Right lobe of liver (tissue), 6 donors: ENCODE measurements around the gene CLHC1. TPM values are rescaled to one million over a fixed set of nuclear protein-coding genes. Genes with fewer than 3 reads are reported as not detected.
A peak's percentile ranks its signal among the peaks of the same experiment; 100 is the strongest.

Experiments
- ATAC-seq, 4 donors: fragments of 200-7000 bp; cut with Tn5 transposase; one replicate each; pipeline ENCODE4 v1.9.1; 2020; ENCODE audit warnings: mild to moderate bottlenecking in 4 of 4, moderate library complexity in 4 of 4
- DNase-seq, 3 donors: peaks; one replicate each; pipeline ENCODE4 v3.0.0-alpha.2; 2020
- H3K27ac ChIP-seq, 3 donors: fragments of 200-600 bp; one replicate each; pipeline ENCODE4 v1.8.0; 2022
- H3K27me3 ChIP-seq, 2 donors: fragments of 200-600 bp; one replicate each; pipeline ENCODE4 v1.8.0; 2022
- H3K36me3 ChIP-seq, 4 donors: fragments of 200-600 bp; sonication (generic) in 1 of 4; one replicate each; pipeline versions ENCODE4 v1.5.1 to v1.8.0; 2017 to 2022; ENCODE audit warnings: control low read depth in 1 of 4
- H3K4me1 ChIP-seq, 4 donors: fragments of 200-600 bp; sonication (generic) in 1 of 4; one replicate each; pipeline versions ENCODE4 v1.5.1 to v1.8.0; 2017 to 2022; ENCODE audit warnings: control low read depth in 1 of 4
- H3K4me3 ChIP-seq, 3 donors: fragments of 200-600 bp; one replicate each; pipeline ENCODE4 v1.8.0; 2022
- H3K9me3 ChIP-seq, 4 donors: fragments of 200-600 bp; sonication (generic) in 1 of 4; one replicate each; pipeline versions ENCODE4 v1.5.1 to v1.8.0; 2017 to 2022; ENCODE audit warnings: control low read depth in 1 of 4
- CTCF ChIP-seq, 4 donors: fragments of 200-600 bp in 3 of 4; fragments of 450-650 bp in 1 of 4; IDR thresholded peaks; one replicate each; pipeline versions ENCODE4 v1.5.1 to v1.8.0; 2016 to 2022; ENCODE audit warnings: antibody characterized with exemption in 4 of 4, mild to moderate bottlenecking in 2 of 4
- POLR2A ChIP-seq: fragments of 450-650 bp; IDR thresholded peaks from one replicate; pipeline ENCODE4 v1.6.1; 2017; ENCODE audit warnings: antibody characterized with exemption, mild to moderate bottlenecking
- WGBS: methylation state at CpG from one replicate; pipeline ENCODE4 v1.1.6; 2018; ENCODE audit warnings: low coverage, low lambda C conversion rate; ENCODE audit not compliant: insufficient coverage; ENCODE audit errors: missing lambda C conversion rate; 5-methylcytosine and 5-hydroxymethylcytosine counted together
- intact Hi-C, 2 donors: fragments of 100-400 bp; cut with DNase I; formaldehyde crosslinking; loops; one replicate each; pipeline versions ENCODE4 v1.11.2 to v1.14.1; 2022
- total RNA-seq, 6 experiments: library from RNA; depleted of rRNA in 2 of 6; stranded (reverse); fragments of >200 nt in 2 of 6; fragmentation: NEBNext Ultra II Directional in 3 of 6; extraction: Animal tissue kit (Norgen Biotek cat#: 25700) in 3 of 6; gene quantifications; one replicate each; pipeline versions ENCODE4 v1.1.0 to v1.2.4, GENCODE V29; 2016 to 2023
- donor health status: DM: no; HTN: yes; CAD: no.
- donor health status: DM: no; HTN: no; CAD: no.
- donor health status: DM: no; HTN: no; CAD: no.
- donor health status: DM: no; HTN: yes; CAD: no.
- donor health status: DM: no; HTN: yes; CAD: no.

CLHC1 gene
- total RNA-seq, 6 experiments from 2014 or later = 1.5 to 5.0 (median 3.7) TPM

- ATAC-seq (no peak), DNase-seq (no peak)
- no peaks in the 10 kb centered on the region for H3K36me3 ChIP-seq
- TF ChIP-seq POLR2A (no peak), CTCF (IDR thresholded peaks at IDR 0.05) (no peak)
- no peaks in the 10 kb centered on the region for H3K9me3 ChIP-seq
- H3K4me1 ChIP-seq = peaks cover 0 to 16% (median 0%) of the 10 kb centered on the region in 4 donors
- intact Hi-C loops = no loop called here
- 81% methylated on average over 3 of the region's 5 CpGs for whole genome bisulfite sequencing
- H3K4me3 ChIP-seq = no peak overlapping the region
- H3K27ac ChIP-seq = no peak overlapping the region
- no peaks in the 10 kb centered on the region for H3K27me3 ChIP-seq
These were observed 93.2 kb downstream of the CLHC1 start for GRCh38 chr2:55138882-55139229.

GRCh38 chr2:55138014-55138881 lies 93.8 kb downstream of the CLHC1 start:
- TF ChIP-seq CTCF (IDR thresholded peaks at IDR 0.05) = no peak
- TF ChIP-seq POLR2A = no peak
- intact Hi-C loops = no loop called here
- no peak for ATAC-seq

GRCh38 chr2:55137024-55137958 lies 94.8 kb downstream of the CLHC1 start:
- no peaks in the 10 kb centered on the region for H3K9me3 ChIP-seq

More at GRCh38 chr2:55138014-55138881, 93.8 kb downstream of the CLHC1 start:
- H3K4me1 ChIP-seq = peaks cover 0 to 16% (median 0%) of the 10 kb centered on the region in 4 donors
- no peaks in the 10 kb centered on the region for H3K36me3 ChIP-seq
- DNase-seq = no peak
- H3K27me3 ChIP-seq = no peaks in the 10 kb centered on the region
- H3K27ac ChIP-seq = no peak overlapping the region
- 50% methylated on average over 12 of the region's 12 CpGs for WGBS
- no peak overlapping the region for H3K4me3 ChIP-seq
- no peaks in the 10 kb centered on the region for H3K9me3 ChIP-seq

More at GRCh38 chr2:55137024-55137958, 94.8 kb downstream of the CLHC1 start:
- Histone ChIP-seq H3K27me3 (no peaks in the 10 kb centered on the region), H3K36me3 (no peaks in the 10 kb centered on the region), H3K4me3 (no peak overlapping the region), H3K4me1 (peaks cover 0 to 16% (median 0%) of the 10 kb centered on the region in 4 donors), H3K27ac (no peak overlapping the region)
- TF ChIP-seq CTCF (IDR thresholded peaks at IDR 0.05) = no peak
- TF ChIP-seq POLR2A = no peak
- peak in 1 of 3 donors; percentile 32 for DNase-seq
- WGBS = 48% methylated on average over 14 of the region's 23 CpGs
- peak in 3 of 4 donors; percentile 20 to 31 (median 22) for ATAC-seq
- intact Hi-C loops = no loop called here
